D721Med (cell line): ENCODE data around the gene GRID2.

Experiments used
- DNase-seq: peaks from one replicate; pipeline ENCODE4 v3.0.0; 2011; ENCODE audit warnings: low spot score; ENCODE audit not compliant: insufficient read length
- FAIRE-seq: peaks from 2 replicates; lab custom pipeline; 2011; peaks lifted over from hg19 to GRCh38; lab: Jason Lieb, UNC
- CTCF ChIP-seq: IDR thresholded peaks from 2 replicates; pipeline ENCODE4 v1.5.1; 2012; ENCODE audit warnings: mild to moderate bottlenecking, control low read depth; ENCODE audit not compliant: insufficient read depth; ENCODE audit errors: missing control alignments

The GRID2 gene

GRCh38 chr4:93786149-93786548, 1482.4 kb downstream of the GRID2 start:
- no peak for DNase-seq
- FAIRE-seq, result no peak
- TF ChIP-seq CTCF, result no peak

- DNase-seq (no peak), FAIRE-seq (no peak)
- TF ChIP-seq CTCF, result peak; percentile 19
Measured at GRCh38 chr4:93788712-93789111, 1484.9 kb downstream of the GRID2 start.

- no peak for FAIRE-seq
- peak; percentile 98 for TF ChIP-seq CTCF
- DNase-seq, result no peak
Measured at GRCh38 chr4:93791570-93792195, 1487.9 kb downstream of the GRID2 start.

- no peak for DNase-seq
- TF ChIP-seq CTCF, result no peak
- no peak for FAIRE-seq
Measured at GRCh38 chr4:93802045-93802444, 1498.3 kb downstream of the GRID2 start.

- no peak for TF ChIP-seq CTCF
- no peak for FAIRE-seq
- no peak for DNase-seq
Measured at GRCh38 chr4:93809773-93810172, 1506.0 kb downstream of the GRID2 start.

GRCh38 chr4:93810340-93810992, 1506.7 kb downstream of the GRID2 start:
- FAIRE-seq, result no peak
- no peak for DNase-seq
- TF ChIP-seq CTCF, result no peak

GRCh38 chr4:93813092-93813491, 1509.3 kb downstream of the GRID2 start:
- FAIRE-seq (no peak), DNase-seq (no peak)
- no peak for TF ChIP-seq CTCF
